GM12875 (cell line): ENCODE data around the gene DPP6.

Experiments
- H3K4me3 ChIP-seq: one replicate; pipeline ENCODE4 v1.5.1; 2011; ENCODE audit warnings: low read depth, low read length, control low read depth
- CTCF ChIP-seq: IDR thresholded peaks from 2 replicates; pipeline ENCODE4 v1.5.1; 2011; ENCODE audit warnings: low read depth, mild to moderate bottlenecking, control low read depth, inconsistent platforms, low read length, moderate library complexity, borderline replicate concordance; ENCODE audit not compliant: insufficient read depth

The DPP6 gene

GRCh38 chr7:154241988-154242387, 189.8 kb downstream of the DPP6 start:
- H3K4me3 ChIP-seq = no peak overlapping the region
- TF ChIP-seq CTCF = no peak

GRCh38 chr7:154242709-154243108, 190.5 kb downstream of the DPP6 start:
- no peak for TF ChIP-seq CTCF
- H3K4me3 ChIP-seq = no peak overlapping the region

GRCh38 chr7:154252046-154252445, 199.8 kb downstream of the DPP6 start:
- TF ChIP-seq CTCF = no peak
- no peak overlapping the region for H3K4me3 ChIP-seq

GRCh38 chr7:154253810-154254209, 201.6 kb downstream of the DPP6 start:
- no peak for TF ChIP-seq CTCF
- H3K4me3 ChIP-seq = no peak overlapping the region

- H3K4me3 ChIP-seq = no peak overlapping the region
- no peak for TF ChIP-seq CTCF
Measured at GRCh38 chr7:154255324-154255723, 203.1 kb downstream of the DPP6 start.

GRCh38 chr7:154256150-154256549, 204.0 kb downstream of the DPP6 start:
- TF ChIP-seq CTCF = no peak
- H3K4me3 ChIP-seq = no peak overlapping the region

- no peak for TF ChIP-seq CTCF
- no peak overlapping the region for H3K4me3 ChIP-seq
Measured at GRCh38 chr7:154259396-154259795, 207.2 kb downstream of the DPP6 start.
